WTC11 (cell line): ENCODE results near the gene PCGF1. TPM values are rescaled to one million over a fixed set of nuclear protein-coding genes. Genes with fewer than 3 reads are reported as not detected.
A peak's percentile ranks its signal among the peaks of the same experiment; 100 is the strongest.

ENCODE experiments used
- ATAC-seq: fragments of 200-7000 bp; cut with Tn5 transposase; 2 replicates; pipeline ENCODE4 v1.10.0; 2021; ENCODE audit warnings: mild to moderate bottlenecking, moderate library complexity
- CTCF ChIA-PET: fragments of 300-600 bp; sonication (Branson Sonifier 250); formaldehyde crosslinking; loops from one replicate; lab custom pipeline; 2021; ENCODE audit warnings: antibody characterized with exemption; lab: Charles Lee
- POLR2A ChIA-PET: fragments of 350-600 bp; sonication (Branson Sonifier 250); formaldehyde crosslinking; loops from one replicate; lab custom pipeline; 2021; ENCODE audit warnings: antibody characterized with exemption; lab: Charles Lee
- DNase-seq: peaks from one replicate; pipeline ENCODE4 v3.0.0; 2021; ENCODE audit warnings: low spot score
- H3K27ac Mint-ChIP-seq: 2 replicates; pipeline ENCODE4 v1.8.0; 2021; ENCODE audit warnings: mixed read lengths
- H3K27me3 Mint-ChIP-seq: 2 replicates; pipeline ENCODE4 v1.8.0; 2021; ENCODE audit warnings: low read depth, mild to moderate bottlenecking, moderate library complexity, mixed read lengths
- H3K36me3 Mint-ChIP-seq: 2 replicates; pipeline ENCODE4 v1.8.0; 2021; ENCODE audit warnings: mixed read lengths
- H3K4me1 Mint-ChIP-seq: 2 replicates; pipeline ENCODE4 v1.8.0; 2022; ENCODE audit warnings: mixed read lengths
- H3K4me3 Mint-ChIP-seq: 2 replicates; pipeline ENCODE4 v1.8.0; 2021; ENCODE audit warnings: mild to moderate bottlenecking, moderate library complexity, mixed read lengths
- H3K9me3 Mint-ChIP-seq: 2 replicates; pipeline ENCODE4 v1.8.0; 2021; ENCODE audit warnings: mixed read lengths
- AR ChIP-seq: fragments of 250-450 bp; sonication (Bioruptor Pico); IDR thresholded peaks from 2 replicates; pipeline ENCODE4 v1.9.0; 2021; ENCODE audit warnings: mild to moderate bottlenecking
- ATF1 ChIP-seq: sonication (generic); formaldehyde crosslinking; IDR thresholded peaks from 2 replicates; pipeline ENCODE4 v1.8.1; 2023; ENCODE audit warnings: mild to moderate bottlenecking, moderate library complexity, missing genetic modification reagents
- ATF2 ChIP-seq: sonication (generic); formaldehyde crosslinking; IDR thresholded peaks from 2 replicates; pipeline ENCODE4 v1.8.1; 2022; ENCODE audit warnings: low read depth, missing genetic modification reagents, borderline replicate concordance
- CDX4 ChIP-seq: fragments of 250-450 bp; sonication (Bioruptor Pico); IDR thresholded peaks from 2 replicates; pipeline ENCODE4 v1.9.0; 2021; ENCODE audit warnings: moderate library complexity, mild to moderate bottlenecking, inconsistent platforms, borderline replicate concordance
- FOXP1 ChIP-seq: sonication (generic); formaldehyde crosslinking; IDR thresholded peaks from 2 replicates; pipeline ENCODE4 v1.8.0; 2022; ENCODE audit warnings: missing genetic modification reagents, mild to moderate bottlenecking, moderate library complexity, borderline replicate concordance
- HMGA2 ChIP-seq: fragments of 250-450 bp; sonication (Bioruptor Pico); IDR thresholded peaks from 2 replicates; pipeline ENCODE4 v1.4.0; 2021; ENCODE audit warnings: mild to moderate bottlenecking, moderate library complexity
- PREB ChIP-seq: sonication (generic); formaldehyde crosslinking; IDR thresholded peaks from 2 replicates; pipeline ENCODE4 v1.8.1; 2022; ENCODE audit warnings: mild to moderate bottlenecking, missing genetic modification reagents, moderate library complexity, borderline replicate concordance
- SP1 ChIP-seq: sonication (generic); formaldehyde crosslinking; conservative IDR thresholded peaks from 2 replicates; pipeline ENCODE4 v1.8.1; 2022; ENCODE audit warnings: missing genetic modification reagents
- TP53 ChIP-seq: sonication (generic); formaldehyde crosslinking; IDR thresholded peaks from 2 replicates; pipeline ENCODE4 v1.8.1; 2023; ENCODE audit warnings: mild to moderate bottlenecking, missing genetic modification reagents
- ZNF121 ChIP-seq: sonication (generic); formaldehyde crosslinking; IDR thresholded peaks from 2 replicates; pipeline ENCODE4 v1.8.0; 2023; ENCODE audit warnings: missing genetic modification reagents
- ZNF138 ChIP-seq: sonication (generic); formaldehyde crosslinking; conservative IDR thresholded peaks from 2 replicates; pipeline ENCODE4 v1.8.1; 2022; ENCODE audit warnings: mild to moderate bottlenecking, moderate library complexity, missing genetic modification reagents
- ZNF219 ChIP-seq: sonication (generic); formaldehyde crosslinking; IDR thresholded peaks from 2 replicates; pipeline ENCODE4 v1.8.0; 2023; ENCODE audit warnings: missing genetic modification reagents, mild to moderate bottlenecking, borderline replicate concordance
- ZNF263 ChIP-seq: sonication (generic); formaldehyde crosslinking; IDR thresholded peaks from 2 replicates; pipeline ENCODE4 v1.8.1; 2022; ENCODE audit warnings: low read depth, mild to moderate bottlenecking, moderate library complexity, missing genetic modification reagents
- ZNF396 ChIP-seq: fragments of 250-450 bp; sonication (Bioruptor Pico); IDR thresholded peaks from 2 replicates; pipeline ENCODE4 v1.8.0; 2021; ENCODE audit warnings: mild to moderate bottlenecking, moderate library complexity, borderline replicate concordance
- total RNA-seq: library from RNA; stranded (reverse); gene quantifications from 3 replicates; pipeline ENCODE4 v1.2.3, GENCODE V29; 2021
- TF ChIP-seq, protein P1 (sequence below): sonication (generic); formaldehyde crosslinking; IDR thresholded peaks from 2 replicates; pipeline ENCODE4 v1.8.1; 2023; ENCODE audit warnings: mild to moderate bottlenecking, missing genetic modification reagents
- TF ChIP-seq, protein P2 (sequence below): sonication (generic); formaldehyde crosslinking; IDR thresholded peaks from 2 replicates; pipeline ENCODE4 v1.8.1; 2023; ENCODE audit warnings: mild to moderate bottlenecking, missing genetic modification reagents, borderline replicate concordance

The PCGF1 gene
- total RNA-seq, 1 experiment from 2014 or later = 15.7 TPM

DNA sequence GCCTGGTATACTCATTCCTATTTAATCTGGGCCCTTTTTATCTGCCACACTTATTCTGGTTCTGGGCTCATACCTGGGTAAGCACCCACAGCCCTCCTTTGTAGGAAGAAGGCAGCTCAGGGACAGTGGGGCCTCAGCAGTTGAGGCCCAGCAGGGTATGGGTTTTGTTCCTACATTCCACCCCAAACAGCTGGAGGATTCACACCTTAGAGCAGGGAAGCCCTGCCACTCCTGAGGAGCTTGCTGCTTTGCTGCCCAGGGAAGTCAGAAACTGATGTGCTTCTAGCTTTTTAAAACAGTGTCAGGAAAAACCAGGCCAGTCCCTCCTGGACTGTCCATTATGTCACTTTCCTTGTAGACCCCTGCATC is 6.9 kb downstream of the PCGF1 start:
- no peak overlapping the region for H3K27ac Mint-ChIP-seq
- ATAC-seq (no peak), DNase-seq (no peak)
- no peaks in the 10 kb centered on the region for H3K9me3 Mint-ChIP-seq
- H3K4me1 Mint-ChIP-seq = peaks cover 54% of the 10 kb centered on the region
- CTCF ChIA-PET = interaction anchor here (1.7 to 6.0 kb wide), 4 partner anchors 10 to 87 kb away, joined by 5 to 43 read pairs (median 12); partner anchors contain the start of genes CCDC142 and TTC31
- TF ChIP-seq CDX4 (CRISPR knock-in tag) = no peak
- no peak for TF ChIP-seq SP1 (CRISPR knock-in tag)
- TF ChIP-seq FOXP1 = no peak
- TF ChIP-seq ZNF263 (CRISPR knock-in tag) = no peak
- TF ChIP-seq ZNF121 = no peak
- no peak for TF ChIP-seq HMGA2
- TF ChIP-seq, protein P1, sequence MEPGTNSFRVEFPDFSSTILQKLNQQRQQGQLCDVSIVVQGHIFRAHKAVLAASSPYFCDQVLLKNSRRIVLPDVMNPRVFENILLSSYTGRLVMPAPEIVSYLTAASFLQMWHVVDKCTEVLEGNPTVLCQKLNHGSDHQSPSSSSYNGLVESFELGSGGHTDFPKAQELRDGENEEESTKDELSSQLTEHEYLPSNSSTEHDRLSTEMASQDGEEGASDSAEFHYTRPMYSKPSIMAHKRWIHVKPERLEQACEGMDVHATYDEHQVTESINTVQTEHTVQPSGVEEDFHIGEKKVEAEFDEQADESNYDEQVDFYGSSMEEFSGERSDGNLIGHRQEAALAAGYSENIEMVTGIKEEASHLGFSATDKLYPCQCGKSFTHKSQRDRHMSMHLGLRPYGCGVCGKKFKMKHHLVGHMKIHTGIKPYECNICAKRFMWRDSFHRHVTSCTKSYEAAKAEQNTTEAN (CRISPR knock-in tag) = no peak
- no peak for TF ChIP-seq ZNF219 (CRISPR knock-in tag)
- peaks cover 13% of the 10 kb centered on the region for H3K36me3 Mint-ChIP-seq
- POLR2A ChIA-PET = interaction anchor here (0.8 to 1.5 kb wide), 2 partner anchors 18 to 43 kb away, joined by 3 to 6 read pairs; partner anchors contain the start of genes CCDC142 and WBP1
- no peak overlapping the region for H3K4me3 Mint-ChIP-seq
- peaks cover 100% of the 10 kb centered on the region for H3K27me3 Mint-ChIP-seq

DNA sequence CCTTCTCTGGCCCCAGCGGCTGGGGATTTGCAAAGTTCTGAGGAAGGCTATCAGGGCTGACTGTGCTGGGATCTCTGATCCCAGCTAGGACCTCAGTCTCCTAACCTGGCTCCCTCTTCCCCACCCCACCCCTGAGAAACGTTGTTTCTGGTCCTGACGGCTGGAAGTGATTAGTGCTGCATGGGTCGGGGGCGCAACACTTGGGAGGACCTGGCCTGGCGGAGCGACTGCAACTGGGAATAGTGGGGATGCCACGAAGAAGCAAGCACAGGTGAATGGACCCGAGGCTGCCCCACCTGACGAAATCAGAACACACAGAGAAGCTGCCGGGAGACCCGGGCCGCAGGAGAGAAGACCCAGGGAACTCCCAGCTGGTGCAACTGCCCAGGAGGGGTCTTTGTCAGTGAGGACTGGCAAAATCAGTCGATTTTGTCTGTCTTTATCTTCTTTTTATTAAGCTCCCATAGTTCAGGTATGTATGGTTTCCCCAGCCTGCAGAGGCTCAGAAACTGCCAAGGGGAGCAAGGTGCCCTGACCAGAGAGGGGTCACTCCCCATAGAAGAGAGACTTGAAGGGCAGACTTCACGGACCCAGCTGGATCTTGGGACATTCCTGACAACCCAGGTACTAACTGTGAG is 7.4 kb downstream of the PCGF1 start:
- ATAC-seq (no peak), DNase-seq (no peak)
- peaks cover 100% of the 10 kb centered on the region for H3K27me3 Mint-ChIP-seq
- no peaks in the 10 kb centered on the region for H3K9me3 Mint-ChIP-seq
- peak overlapping the region; percentile 79 for H3K4me3 Mint-ChIP-seq
- CTCF ChIA-PET = interaction anchor here (0.8 to 6.0 kb wide), 6 partner anchors 10 to 165 kb away, joined by 3 to 43 read pairs (median 6); partner anchors contain the start of genes CCDC142 and TTC31
- TF ChIP-seq ATF1 (CRISPR knock-in tag) (no peak), ZNF396 (CRISPR knock-in tag) (no peak), ATF2 (CRISPR knock-in tag) (no peak), ZNF138 (CRISPR knock-in tag) (no peak), AR (no peak), PREB (CRISPR knock-in tag) (no peak), TP53 (CRISPR knock-in tag) (no peak)
- TF ChIP-seq, protein P2, sequence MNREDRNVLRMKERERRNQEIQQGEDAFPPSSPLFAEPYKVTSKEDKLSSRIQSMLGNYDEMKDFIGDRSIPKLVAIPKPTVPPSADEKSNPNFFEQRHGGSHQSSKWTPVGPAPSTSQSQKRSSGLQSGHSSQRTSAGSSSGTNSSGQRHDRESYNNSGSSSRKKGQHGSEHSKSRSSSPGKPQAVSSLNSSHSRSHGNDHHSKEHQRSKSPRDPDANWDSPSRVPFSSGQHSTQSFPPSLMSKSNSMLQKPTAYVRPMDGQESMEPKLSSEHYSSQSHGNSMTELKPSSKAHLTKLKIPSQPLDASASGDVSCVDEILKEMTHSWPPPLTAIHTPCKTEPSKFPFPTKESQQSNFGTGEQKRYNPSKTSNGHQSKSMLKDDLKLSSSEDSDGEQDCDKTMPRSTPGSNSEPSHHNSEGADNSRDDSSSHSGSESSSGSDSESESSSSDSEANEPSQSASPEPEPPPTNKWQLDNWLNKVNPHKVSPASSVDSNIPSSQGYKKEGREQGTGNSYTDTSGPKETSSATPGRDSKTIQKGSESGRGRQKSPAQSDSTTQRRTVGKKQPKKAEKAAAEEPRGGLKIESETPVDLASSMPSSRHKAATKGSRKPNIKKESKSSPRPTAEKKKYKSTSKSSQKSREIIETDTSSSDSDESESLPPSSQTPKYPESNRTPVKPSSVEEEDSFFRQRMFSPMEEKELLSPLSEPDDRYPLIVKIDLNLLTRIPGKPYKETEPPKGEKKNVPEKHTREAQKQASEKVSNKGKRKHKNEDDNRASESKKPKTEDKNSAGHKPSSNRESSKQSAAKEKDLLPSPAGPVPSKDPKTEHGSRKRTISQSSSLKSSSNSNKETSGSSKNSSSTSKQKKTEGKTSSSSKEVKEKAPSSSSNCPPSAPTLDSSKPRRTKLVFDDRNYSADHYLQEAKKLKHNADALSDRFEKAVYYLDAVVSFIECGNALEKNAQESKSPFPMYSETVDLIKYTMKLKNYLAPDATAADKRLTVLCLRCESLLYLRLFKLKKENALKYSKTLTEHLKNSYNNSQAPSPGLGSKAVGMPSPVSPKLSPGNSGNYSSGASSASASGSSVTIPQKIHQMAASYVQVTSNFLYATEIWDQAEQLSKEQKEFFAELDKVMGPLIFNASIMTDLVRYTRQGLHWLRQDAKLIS (CRISPR knock-in tag) = no peak
- H3K36me3 Mint-ChIP-seq = peaks cover 8% of the 10 kb centered on the region
- peaks cover 54% of the 10 kb centered on the region for H3K4me1 Mint-ChIP-seq
- POLR2A ChIA-PET = interaction anchor here (0.6 to 1.5 kb wide), 4 partner anchors 18 to 214 kb away, joined by 3 to 6 read pairs (median 4); partner anchors contain the start of genes CCDC142 and WBP1
- no peak overlapping the region for H3K27ac Mint-ChIP-seq
